ENCODE measurements around the gene DCHS1. TPM values are rescaled to one million over a fixed set of nuclear protein-coding genes. Genes with fewer than 3 reads are reported as not detected.
A peak's percentile ranks its signal among the peaks of the same experiment; 100 is the strongest.

DCHS1 gene
- total RNA-seq, 1 donor from 2014 or later = 156 TPM

GRCh38 chr11:6623391-6624363 is 31.9 kb downstream of the DCHS1 start:
- no peak overlapping the region for H3K27ac Mint-ChIP-seq (ENCODE audit: unreplicated experiment)
- no peak for DNase-seq (ENCODE audit: low spot score)
- H3K9me3 Mint-ChIP-seq (ENCODE audit: unreplicated experiment) = no peaks in the 10 kb centered on the region
- H3K27me3 Mint-ChIP-seq (ENCODE audit: unreplicated experiment) = peaks cover 6% of the 10 kb centered on the region
- no peak for TF ChIP-seq CTCF (IDR thresholded peaks at IDR 0.05; ENCODE audit: unreplicated experiment)
- peak overlapping the region; percentile 53 for H3K4me3 Mint-ChIP-seq (ENCODE audit: unreplicated experiment)
- peaks cover 4% of the 10 kb centered on the region for H3K4me1 Mint-ChIP-seq (ENCODE audit: unreplicated experiment)
- peaks cover 26% of the 10 kb centered on the region for H3K36me3 Mint-ChIP-seq (ENCODE audit: low read depth, unreplicated experiment)

- H3K36me3 Mint-ChIP-seq (ENCODE audit: low read depth, unreplicated experiment) = peaks cover 18% of the 10 kb centered on the region
These were observed 33.1 kb downstream of the DCHS1 start for GRCh38 chr11:6622261-6623171.

GRCh38 chr11:6621711-6622211 is 33.8 kb downstream of the DCHS1 start:
- Mint-ChIP-seq H3K4me3 (ENCODE audit: unreplicated experiment) (no peak overlapping the region), H3K27me3 (ENCODE audit: unreplicated experiment) (peaks cover 8% of the 10 kb centered on the region), H3K36me3 (ENCODE audit: low read depth, unreplicated experiment) (peaks cover 13% of the 10 kb centered on the region), H3K27ac (ENCODE audit: unreplicated experiment) (no peak overlapping the region), H3K4me1 (ENCODE audit: unreplicated experiment) (peaks cover 4% of the 10 kb centered on the region), H3K9me3 (ENCODE audit: unreplicated experiment) (no peaks in the 10 kb centered on the region)
- no peak for DNase-seq (ENCODE audit: low spot score)
- no peak for TF ChIP-seq CTCF (IDR thresholded peaks at IDR 0.05; ENCODE audit: unreplicated experiment)

More at GRCh38 chr11:6622261-6623171, 33.1 kb downstream of the DCHS1 start:
- TF ChIP-seq CTCF (IDR thresholded peaks at IDR 0.05; ENCODE audit: unreplicated experiment) = no peak
- no peak overlapping the region for H3K4me3 Mint-ChIP-seq (ENCODE audit: unreplicated experiment)
- peaks cover 6% of the 10 kb centered on the region for H3K27me3 Mint-ChIP-seq (ENCODE audit: unreplicated experiment)
- H3K4me1 Mint-ChIP-seq (ENCODE audit: unreplicated experiment) = peaks cover 4% of the 10 kb centered on the region
- H3K9me3 Mint-ChIP-seq (ENCODE audit: unreplicated experiment) = no peaks in the 10 kb centered on the region
- H3K27ac Mint-ChIP-seq (ENCODE audit: unreplicated experiment) = no peak overlapping the region
- no peak for DNase-seq (ENCODE audit: low spot score)

DNA sequence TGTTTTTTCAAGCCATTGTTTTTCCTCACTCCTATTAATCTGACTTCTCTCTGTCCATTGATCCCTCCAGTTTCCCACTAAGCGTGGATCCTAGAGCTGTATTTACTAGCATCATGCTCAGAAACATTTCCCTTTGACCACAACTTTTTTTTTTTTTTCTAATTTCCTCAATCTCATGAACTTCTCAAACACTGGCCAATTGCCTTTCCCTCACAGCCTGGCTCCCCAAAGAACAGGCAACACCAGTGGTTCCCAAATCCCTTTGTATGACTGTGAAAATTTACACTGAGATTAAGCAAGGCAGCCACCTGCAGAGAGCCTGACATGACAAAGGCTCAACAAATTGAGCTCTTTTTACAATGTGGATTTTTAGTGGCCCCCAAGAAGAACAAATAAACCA is 35.0 kb downstream of the DCHS1 start:
- no peak for DNase-seq (ENCODE audit: low spot score)
- Mint-ChIP-seq H3K4me1 (ENCODE audit: unreplicated experiment) (no peaks in the 10 kb centered on the region), H3K27ac (ENCODE audit: unreplicated experiment) (no peak overlapping the region), H3K36me3 (ENCODE audit: low read depth, unreplicated experiment) (peaks cover 12% of the 10 kb centered on the region), H3K4me3 (ENCODE audit: unreplicated experiment) (no peak overlapping the region), H3K27me3 (ENCODE audit: unreplicated experiment) (peaks cover 8% of the 10 kb centered on the region), H3K9me3 (ENCODE audit: unreplicated experiment) (no peaks in the 10 kb centered on the region)
- no peak for TF ChIP-seq CTCF (IDR thresholded peaks at IDR 0.05; ENCODE audit: unreplicated experiment)

Measured in endothelial cell (in vitro differentiated cells).